DND-41 (cell line): ENCODE data around the gene RAMP1.

Source experiments
- ATAC-seq: fragments of 200-7000 bp; cut with Tn5 transposase; 3 replicates; pipeline ENCODE4 v1.9.1; 2021; ENCODE audit warnings: low read depth; ENCODE audit not compliant: insufficient read depth
- DNase-seq: peaks from one replicate; pipeline ENCODE4 v3.0.0-alpha.2; 2020
- H2AFZ ChIP-seq: 2 replicates; pipeline ENCODE4 v1.6.0; 2012; ENCODE audit warnings: low read depth, low read length
- H3K27ac ChIP-seq: 2 replicates; pipeline ENCODE4 v1.5.1; 2012; ENCODE audit warnings: low read length, inconsistent platforms
- H3K27me3 ChIP-seq: fragments of 200-600 bp; sonication (generic); 2 replicates; pipeline ENCODE4 v1.6.0; 2012; ENCODE audit warnings: low read length, mild to moderate bottlenecking, inconsistent platforms; ENCODE audit not compliant: insufficient read depth, poor library complexity
- H3K36me3 ChIP-seq: 2 replicates; pipeline ENCODE4 v1.5.1; 2012; ENCODE audit warnings: low read length, inconsistent platforms; ENCODE audit not compliant: insufficient read depth
- H3K4me1 ChIP-seq: 2 replicates; pipeline ENCODE4 v1.5.1; 2012; ENCODE audit warnings: mild to moderate bottlenecking, low read length; ENCODE audit not compliant: insufficient read depth
- H3K4me2 ChIP-seq: 2 replicates; pipeline ENCODE4 v1.6.0; 2012; ENCODE audit warnings: mild to moderate bottlenecking, moderate library complexity, low read length, inconsistent platforms; ENCODE audit not compliant: insufficient read depth
- H3K4me3 ChIP-seq, 2 experiments: fragments of 200-600 bp in 1 of 2; shearing (Covaris generic) in 1 of 2; 2 replicates each; pipeline ENCODE4 v1.5.1; 2012 to 2016; ENCODE audit warnings: inconsistent platforms in 2 of 2, low read length in 2 of 2, mild to moderate bottlenecking in 2 of 2, low read depth in 1 of 2, moderate library complexity in 1 of 2
- H3K79me2 ChIP-seq: 2 replicates; pipeline ENCODE4 v1.6.0; 2012; ENCODE audit warnings: low read length, inconsistent platforms; ENCODE audit not compliant: insufficient read depth
- H3K9ac ChIP-seq: 2 replicates; pipeline ENCODE4 v1.6.0; 2012; ENCODE audit warnings: low read depth, mild to moderate bottlenecking, inconsistent platforms, low read length, moderate library complexity
- H3K9me3 ChIP-seq: 2 replicates; pipeline ENCODE4 v1.5.1; 2012; ENCODE audit warnings: low read length, moderate library complexity, mild to moderate bottlenecking, inconsistent platforms; ENCODE audit not compliant: insufficient read depth, severe bottlenecking
- H4K20me1 ChIP-seq: 2 replicates; pipeline ENCODE4 v1.6.0; 2012; ENCODE audit warnings: low read length; ENCODE audit not compliant: insufficient read depth
- EZH2 ChIP-seq: IDR thresholded peaks from 3 replicates; pipeline ENCODE4 v1.6.1; 2012; ENCODE audit warnings: borderline replicate concordance, low read depth, mild to moderate bottlenecking, moderate library complexity, low read length, inconsistent platforms; ENCODE audit not compliant: severe bottlenecking
- TF ChIP-seq, protein P1 (sequence below): IDR thresholded peaks from 2 replicates; pipeline ENCODE4 v1.5.1; 2012; ENCODE audit warnings: borderline replicate concordance, low read length, moderate library complexity, mild to moderate bottlenecking; ENCODE audit not compliant: poor library complexity, severe bottlenecking; ENCODE audit errors: extremely low read depth

RAMP1 gene

DNA sequence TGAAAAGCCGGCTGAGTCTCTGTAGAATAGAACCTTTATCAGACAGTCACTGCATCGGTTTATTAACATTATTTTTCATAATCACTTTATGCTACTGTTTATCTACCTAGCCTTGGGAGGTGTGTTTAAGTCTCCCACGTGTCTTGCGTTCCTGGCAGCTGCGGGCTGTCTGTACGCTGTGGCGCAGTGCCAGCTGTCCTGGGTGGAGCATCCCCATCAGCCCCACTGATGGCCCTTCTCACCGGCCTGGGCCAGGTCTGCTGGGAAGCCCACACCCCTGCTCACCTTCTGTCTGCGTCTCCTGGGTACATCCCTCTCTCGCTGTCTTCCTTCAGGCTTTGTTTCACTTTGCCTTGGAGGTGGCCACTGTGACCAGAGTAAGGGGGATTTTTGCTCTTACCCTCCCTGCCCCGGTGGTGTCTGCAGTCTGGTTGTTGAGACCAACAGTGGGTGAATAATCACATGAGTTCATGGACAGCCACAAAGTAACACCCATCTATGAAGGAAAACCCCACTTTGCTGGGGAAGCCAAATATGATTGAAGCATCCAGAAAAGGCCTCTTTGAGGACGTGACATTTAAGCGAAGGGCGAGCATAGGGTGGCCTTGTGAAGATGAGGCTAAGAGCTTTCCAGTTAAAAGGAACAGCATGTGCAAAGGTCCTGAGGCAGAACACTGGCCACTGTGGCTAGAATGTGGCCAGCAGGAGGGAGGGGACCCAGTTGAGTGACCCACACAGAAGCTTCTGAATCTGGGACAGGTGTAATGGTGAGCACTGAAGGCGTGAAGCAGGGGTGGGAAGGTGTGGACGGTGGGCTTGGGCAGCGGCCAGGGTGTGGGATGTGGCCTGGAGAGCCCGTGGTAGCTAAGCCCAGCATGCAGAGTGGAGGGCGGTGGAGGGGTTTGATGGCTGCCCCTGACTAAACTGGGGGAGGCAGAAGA lies 41.7 kb downstream of the RAMP1 start:
- Histone ChIP-seq H4K20me1 (no peaks in the 10 kb centered on the region), H3K9me3 (no peaks in the 10 kb centered on the region), H3K36me3 (no peaks in the 10 kb centered on the region), H3K9ac (no peak overlapping the region), H2AFZ (no peak overlapping the region), H3K27ac (no peak overlapping the region), H3K4me1 (peaks cover 9% of the 10 kb centered on the region; the same call in 1 of the 2 replicates), H3K27me3 (no peaks in the 10 kb centered on the region), H3K79me2 (no peaks in the 10 kb centered on the region), H3K4me2 (no peak overlapping the region), H3K4me3 (no peak overlapping the region)
- DNase-seq (no peak), ATAC-seq (no peak)
- TF ChIP-seq EZH2: no peak
- TF ChIP-seq, protein P1, sequence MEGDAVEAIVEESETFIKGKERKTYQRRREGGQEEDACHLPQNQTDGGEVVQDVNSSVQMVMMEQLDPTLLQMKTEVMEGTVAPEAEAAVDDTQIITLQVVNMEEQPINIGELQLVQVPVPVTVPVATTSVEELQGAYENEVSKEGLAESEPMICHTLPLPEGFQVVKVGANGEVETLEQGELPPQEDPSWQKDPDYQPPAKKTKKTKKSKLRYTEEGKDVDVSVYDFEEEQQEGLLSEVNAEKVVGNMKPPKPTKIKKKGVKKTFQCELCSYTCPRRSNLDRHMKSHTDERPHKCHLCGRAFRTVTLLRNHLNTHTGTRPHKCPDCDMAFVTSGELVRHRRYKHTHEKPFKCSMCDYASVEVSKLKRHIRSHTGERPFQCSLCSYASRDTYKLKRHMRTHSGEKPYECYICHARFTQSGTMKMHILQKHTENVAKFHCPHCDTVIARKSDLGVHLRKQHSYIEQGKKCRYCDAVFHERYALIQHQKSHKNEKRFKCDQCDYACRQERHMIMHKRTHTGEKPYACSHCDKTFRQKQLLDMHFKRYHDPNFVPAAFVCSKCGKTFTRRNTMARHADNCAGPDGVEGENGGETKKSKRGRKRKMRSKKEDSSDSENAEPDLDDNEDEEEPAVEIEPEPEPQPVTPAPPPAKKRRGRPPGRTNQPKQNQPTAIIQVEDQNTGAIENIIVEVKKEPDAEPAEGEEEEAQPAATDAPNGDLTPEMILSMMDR: no peak

DNA sequence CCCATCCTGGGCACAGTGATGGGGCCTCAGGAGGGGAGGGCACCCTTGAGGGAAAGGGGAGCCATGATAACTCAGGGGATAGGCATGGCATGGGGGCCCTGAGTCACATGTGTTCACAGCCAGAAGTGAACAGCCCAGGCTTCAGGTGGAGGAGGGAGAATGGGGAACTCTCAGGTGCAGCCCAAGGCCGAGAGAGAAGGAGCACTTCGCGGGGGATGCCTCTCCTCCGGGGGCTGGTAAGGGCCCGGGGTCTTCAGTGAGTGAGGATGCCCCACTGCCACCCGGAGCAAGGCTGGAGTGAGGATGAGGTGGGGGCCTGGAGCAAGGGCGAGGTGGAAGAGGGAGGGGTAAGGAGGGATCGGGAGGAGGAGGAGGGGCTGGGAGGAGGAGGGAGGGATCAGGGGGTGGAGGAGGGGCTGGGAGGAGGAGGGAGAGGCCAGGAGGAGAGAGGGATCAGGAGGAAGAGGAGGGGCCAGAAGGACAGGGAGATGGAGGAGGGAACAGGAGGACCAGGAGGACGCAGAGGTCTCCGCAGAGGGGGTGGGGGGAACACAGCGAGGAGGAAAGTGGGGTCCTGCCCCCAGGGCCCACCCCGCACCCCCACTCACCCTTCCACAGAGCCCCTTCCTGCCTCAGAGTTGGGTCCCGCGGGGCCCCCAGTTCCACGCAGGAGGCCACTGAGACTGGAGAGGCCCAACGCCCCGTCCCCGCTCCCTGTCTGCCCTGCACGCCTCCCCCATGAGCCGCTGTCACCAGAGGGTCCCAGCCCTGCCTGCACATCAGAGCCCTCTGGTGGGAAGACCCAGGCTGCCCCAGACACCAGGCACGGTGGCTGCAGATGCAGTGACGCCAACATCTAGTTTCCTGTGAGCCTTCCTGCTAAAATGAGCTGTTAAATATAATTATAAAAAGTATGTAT lies 42.8 kb downstream of the RAMP1 start:
- H3K79me2 ChIP-seq: no peaks in the 10 kb centered on the region
- TF ChIP-seq EZH2: no peak
- TF ChIP-seq, protein P1: peak; percentile 13
- no peaks in the 10 kb centered on the region for H3K36me3 ChIP-seq
- H2AFZ ChIP-seq: no peak overlapping the region
- no peaks in the 10 kb centered on the region for H3K9me3 ChIP-seq
- DNase-seq (no peak), ATAC-seq (no peak)
- H3K4me2 ChIP-seq: no peak overlapping the region
- no peaks in the 10 kb centered on the region for H3K27me3 ChIP-seq
- no peak overlapping the region for H3K9ac ChIP-seq
- H3K4me1 ChIP-seq: peaks cover 12% of the 10 kb centered on the region; the same call in 1 of the 2 replicates
- no peaks in the 10 kb centered on the region for H4K20me1 ChIP-seq
- H3K27ac ChIP-seq: no peak overlapping the region
- no peak overlapping the region for H3K4me3 ChIP-seq

DNA sequence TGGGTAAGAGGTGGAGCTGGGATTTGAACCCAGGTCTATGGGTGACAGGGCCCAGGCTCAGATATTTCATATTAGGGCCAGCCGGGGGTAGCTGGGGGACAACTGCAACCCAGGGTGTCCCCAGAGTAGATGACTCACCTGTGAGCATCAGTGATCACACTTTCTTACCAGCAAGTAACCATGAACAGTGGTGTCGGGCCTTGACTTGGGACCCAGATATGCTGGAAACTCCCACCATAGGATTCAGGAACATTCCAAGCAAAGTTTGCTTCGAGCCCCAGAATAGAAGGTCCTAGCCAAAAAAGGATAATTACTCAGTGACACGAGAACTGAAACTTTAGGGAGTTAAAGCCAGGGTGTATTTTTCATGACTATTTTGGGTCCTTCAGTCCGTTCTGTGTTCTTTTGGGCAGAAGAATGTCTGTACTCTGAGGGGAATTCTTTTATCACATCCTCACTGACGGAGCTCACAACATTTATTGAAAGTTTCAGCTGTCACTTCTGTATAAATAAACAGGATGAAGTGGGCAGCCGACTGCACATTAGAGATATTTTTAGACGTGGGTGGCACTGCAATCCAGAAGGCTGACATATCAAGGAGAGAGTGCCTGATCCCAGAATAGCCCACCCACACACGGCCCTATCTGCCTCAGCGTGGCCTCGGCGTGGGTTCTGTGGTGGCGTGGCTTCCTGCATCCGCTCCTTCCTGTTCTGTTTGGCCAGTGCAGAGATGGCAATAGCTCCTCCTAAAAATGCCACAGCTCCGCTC lies 45.6 kb downstream of the RAMP1 start:
- Histone ChIP-seq H3K27ac (peak overlapping the region; percentile 45; the same call in 1 of the 2 replicates), H3K79me2 (no peaks in the 10 kb centered on the region), H3K9me3 (no peaks in the 10 kb centered on the region), H3K36me3 (no peaks in the 10 kb centered on the region), H3K4me2 (no peak overlapping the region), H3K27me3 (no peaks in the 10 kb centered on the region), H3K4me1 (peaks cover 12% of the 10 kb centered on the region; the same call in 1 of the 2 replicates), H3K4me3 (no peak overlapping the region), H3K9ac (no peak overlapping the region), H4K20me1 (no peaks in the 10 kb centered on the region), H2AFZ (no peak overlapping the region)
- ATAC-seq (peak; percentile 41; the same call in 1 of the 3 replicates), DNase-seq (peak; percentile 20)
- no peak for TF ChIP-seq EZH2
- TF ChIP-seq, protein P1: no peak
